BJ (cell line): ENCODE data around the gene PDE6B. TPM values are rescaled to one million over a fixed set of nuclear protein-coding genes. Genes with fewer than 3 reads are reported as not detected.
"Not testable (repeated sequence)": the region's sequence is repeated elsewhere in the genome, so short reads cannot be mapped to it uniquely, and the experiment has no call there.

Experiments used
- CTCF ChIA-PET: fragments of 350-600 bp; formaldehyde crosslinking; extraction: SDS; loops from one replicate; lab custom pipeline; 2021; ENCODE audit warnings: antibody characterized with exemption, inconsistent platforms; lab: Yijun Ruan, JAX
- POLR2A ChIA-PET: fragments of 300-600 bp; sonication (Branson Sonifier 250); formaldehyde crosslinking; extraction: SDS; loops from one replicate; lab custom pipeline; 2021; ENCODE audit warnings: antibody characterized with exemption; lab: Charles Lee
- DNase-seq: peaks from one replicate; pipeline ENCODE4 v3.0.0-alpha.2; 2011; ENCODE audit warnings: low read depth
- H3K27me3 ChIP-seq: 2 replicates; pipeline ENCODE4 v1.6.0; 2011; ENCODE audit warnings: low read length; ENCODE audit not compliant: control insufficient read depth, insufficient read depth
- H3K36me3 ChIP-seq: 2 replicates; pipeline ENCODE4 v1.5.1; 2011; ENCODE audit warnings: low read length; ENCODE audit not compliant: control insufficient read depth, insufficient read depth
- H3K4me3 ChIP-seq: 2 replicates; pipeline ENCODE4 v1.5.1; 2011; ENCODE audit warnings: low read depth, mild to moderate bottlenecking, control low read depth, low read length
- polyA plus RNA-seq: library from polyadenylated mRNA; depleted of rRNA; stranded (reverse); fragments of >200 nt; gene quantifications from 2 replicates; pipeline ENCODE4 v1.2.3, GENCODE V29; 2011
- TF ChIP-seq, protein P1 (sequence below): IDR thresholded peaks from 2 replicates; pipeline ENCODE4 v1.5.1; 2011; ENCODE audit warnings: low read depth, mild to moderate bottlenecking, control low read depth, inconsistent platforms, low read length, moderate library complexity; ENCODE audit not compliant: insufficient read depth

Gene PDE6B
- polyA plus RNA-seq, 1 experiment = 0.10 TPM

DNA sequence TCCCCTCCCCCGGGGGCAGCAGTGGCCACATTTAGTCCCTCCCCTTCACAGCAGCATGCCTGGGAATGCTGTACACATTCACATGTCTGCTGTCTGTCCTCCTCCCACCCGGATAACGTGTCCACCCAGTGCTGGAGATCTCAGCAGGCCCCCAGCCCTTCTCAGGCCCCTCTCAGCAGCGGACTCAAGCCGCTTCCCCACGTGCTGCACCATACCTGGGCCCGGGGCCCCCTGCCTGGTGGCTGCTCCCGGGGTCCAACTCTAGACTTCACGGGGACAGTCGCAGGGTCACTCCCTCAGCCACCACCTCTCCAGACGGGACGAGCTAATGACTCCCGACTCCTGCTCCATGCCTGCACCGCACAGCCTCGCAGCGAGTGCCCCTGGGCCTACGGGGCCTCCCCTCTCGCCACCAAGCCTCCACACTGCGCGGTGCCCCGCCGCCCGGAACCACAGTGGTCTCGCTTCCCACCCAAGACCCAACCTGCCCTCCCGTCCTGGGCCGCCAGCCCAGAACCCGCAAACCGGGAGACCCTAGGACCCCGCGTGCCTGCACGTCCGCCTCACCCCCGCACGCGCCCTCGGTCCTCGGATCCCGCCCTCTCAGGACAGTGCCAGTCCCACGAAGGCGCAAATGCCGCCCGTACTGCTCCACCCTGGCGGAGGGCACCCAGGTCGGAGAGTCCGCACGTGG lies 79.0 kb downstream of the PDE6B start:
- H3K36me3 ChIP-seq = peaks cover 3% of the 10 kb centered on the region; the same call in 1 of the 2 replicates
- POLR2A ChIA-PET = no interaction called here
- H3K4me3 ChIP-seq = no peak overlapping the region
- CTCF ChIA-PET = no interaction called here
- no peak for DNase-seq
- peaks cover 3% of the 10 kb centered on the region for H3K27me3 ChIP-seq
- TF ChIP-seq, protein P1, sequence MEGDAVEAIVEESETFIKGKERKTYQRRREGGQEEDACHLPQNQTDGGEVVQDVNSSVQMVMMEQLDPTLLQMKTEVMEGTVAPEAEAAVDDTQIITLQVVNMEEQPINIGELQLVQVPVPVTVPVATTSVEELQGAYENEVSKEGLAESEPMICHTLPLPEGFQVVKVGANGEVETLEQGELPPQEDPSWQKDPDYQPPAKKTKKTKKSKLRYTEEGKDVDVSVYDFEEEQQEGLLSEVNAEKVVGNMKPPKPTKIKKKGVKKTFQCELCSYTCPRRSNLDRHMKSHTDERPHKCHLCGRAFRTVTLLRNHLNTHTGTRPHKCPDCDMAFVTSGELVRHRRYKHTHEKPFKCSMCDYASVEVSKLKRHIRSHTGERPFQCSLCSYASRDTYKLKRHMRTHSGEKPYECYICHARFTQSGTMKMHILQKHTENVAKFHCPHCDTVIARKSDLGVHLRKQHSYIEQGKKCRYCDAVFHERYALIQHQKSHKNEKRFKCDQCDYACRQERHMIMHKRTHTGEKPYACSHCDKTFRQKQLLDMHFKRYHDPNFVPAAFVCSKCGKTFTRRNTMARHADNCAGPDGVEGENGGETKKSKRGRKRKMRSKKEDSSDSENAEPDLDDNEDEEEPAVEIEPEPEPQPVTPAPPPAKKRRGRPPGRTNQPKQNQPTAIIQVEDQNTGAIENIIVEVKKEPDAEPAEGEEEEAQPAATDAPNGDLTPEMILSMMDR = no peak

DNA sequence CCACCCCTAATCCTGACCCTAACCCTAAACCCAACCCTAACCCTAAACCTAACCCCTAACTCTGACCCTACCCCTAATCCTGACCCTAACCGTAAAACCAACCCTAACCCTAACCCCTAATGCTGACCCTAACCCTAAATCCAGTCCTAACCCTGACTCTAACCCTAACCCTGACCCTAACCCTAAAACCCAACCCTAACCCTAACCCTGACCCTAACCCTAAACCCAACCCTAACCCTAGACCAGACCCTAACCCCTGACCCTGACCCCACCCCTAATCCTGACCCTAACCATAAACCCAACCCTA lies 79.6 kb downstream of the PDE6B start:
- POLR2A ChIA-PET = no interaction called here
- CTCF ChIA-PET = no interaction called here
- peaks cover 3% of the 10 kb centered on the region for H3K27me3 ChIP-seq
- TF ChIP-seq, protein P1 = no peak
- H3K4me3 ChIP-seq = no peak overlapping the region
- DNase-seq = no peak
- peaks cover 3% of the 10 kb centered on the region; the same call in 1 of the 2 replicates for H3K36me3 ChIP-seq

DNA sequence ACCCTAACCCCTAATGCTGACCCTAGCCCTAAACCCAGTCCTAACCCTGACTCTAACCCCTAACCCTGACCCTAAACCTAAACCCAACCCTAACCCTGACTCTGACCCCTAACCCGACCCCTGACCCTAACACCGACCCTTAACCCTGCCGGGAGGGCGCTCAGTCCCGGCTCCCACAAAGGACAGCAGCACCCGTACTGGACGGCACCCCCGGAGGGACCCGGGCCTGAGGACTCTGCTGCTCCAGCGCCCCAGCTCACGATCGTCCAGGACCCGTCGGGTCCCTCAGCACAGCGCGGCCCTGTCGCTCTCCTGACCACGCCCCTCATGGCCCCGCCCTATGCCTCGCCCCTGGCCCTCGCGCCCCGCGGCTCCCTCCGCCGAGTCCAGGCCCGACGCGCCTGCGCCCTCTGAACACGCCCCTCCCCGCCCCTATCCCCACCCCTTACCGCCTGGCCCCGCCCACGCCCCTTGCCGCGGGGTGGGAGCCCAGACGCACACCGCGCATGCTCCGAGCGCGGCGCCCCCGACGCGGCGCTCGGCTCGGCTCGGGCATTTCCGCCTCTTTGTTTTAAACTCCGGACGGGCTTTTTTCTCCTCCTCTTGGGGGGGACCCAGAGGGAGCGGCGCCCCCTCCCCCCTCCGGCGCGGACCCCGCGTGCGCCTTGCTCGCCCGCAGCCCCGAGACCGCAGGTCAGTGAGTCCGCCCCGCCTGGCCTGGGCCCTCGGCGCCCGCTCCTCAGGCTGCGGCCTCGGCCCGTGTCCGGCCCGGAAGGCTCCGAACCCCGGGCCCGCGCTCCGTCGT lies 80.1 kb downstream of the PDE6B start, which contains the start of gene PCGF3:
PCGF3 (plus strand) TSS at position 555 of the 805 bp plus-strand sequence. CDS start 27,849 bp downstream, outside the sequence.
- DNase-seq = peak; percentile 44
- H3K4me3 ChIP-seq = peak within 1 kb of the TSS; percentile 96
- peaks cover 3% of the 10 kb centered on the region for H3K27me3 ChIP-seq
- peaks cover 5% of the 10 kb centered on the region; the same call in 1 of the 2 replicates for H3K36me3 ChIP-seq
- CTCF ChIA-PET = no interaction called here
- TF ChIP-seq, protein P1 = no peak
- POLR2A ChIA-PET = no interaction called here

DNA sequence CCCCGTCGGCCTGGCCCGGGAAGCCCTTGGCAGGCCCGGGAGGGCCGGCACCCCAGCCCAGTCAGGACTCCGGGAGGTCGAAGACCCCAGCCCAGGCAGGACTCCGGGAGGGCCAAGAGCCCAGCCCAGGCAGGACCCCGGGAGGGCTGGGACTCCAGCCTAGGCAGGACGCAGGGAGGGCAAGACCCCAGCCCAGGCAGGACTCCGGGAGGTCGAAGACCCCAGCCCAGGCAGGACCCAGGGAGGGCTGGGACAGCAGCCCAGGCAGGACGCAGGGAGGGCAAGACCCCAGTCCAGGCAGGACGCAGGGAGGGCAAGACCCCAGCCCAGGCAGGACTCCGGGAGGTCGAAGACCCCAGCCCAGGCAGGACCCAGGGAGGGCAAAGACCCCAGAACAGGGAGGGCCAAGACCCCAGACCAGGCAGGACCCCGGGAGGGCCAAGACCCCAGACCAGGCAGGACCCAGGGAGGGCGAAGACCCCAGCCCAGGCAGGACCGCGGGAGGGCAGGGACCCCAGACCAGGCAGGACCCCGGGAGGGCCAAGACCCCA lies 80.8 kb downstream of the PDE6B start:
- DNase-seq, CTCF ChIA-PET: not testable (repeated sequence)

DNA sequence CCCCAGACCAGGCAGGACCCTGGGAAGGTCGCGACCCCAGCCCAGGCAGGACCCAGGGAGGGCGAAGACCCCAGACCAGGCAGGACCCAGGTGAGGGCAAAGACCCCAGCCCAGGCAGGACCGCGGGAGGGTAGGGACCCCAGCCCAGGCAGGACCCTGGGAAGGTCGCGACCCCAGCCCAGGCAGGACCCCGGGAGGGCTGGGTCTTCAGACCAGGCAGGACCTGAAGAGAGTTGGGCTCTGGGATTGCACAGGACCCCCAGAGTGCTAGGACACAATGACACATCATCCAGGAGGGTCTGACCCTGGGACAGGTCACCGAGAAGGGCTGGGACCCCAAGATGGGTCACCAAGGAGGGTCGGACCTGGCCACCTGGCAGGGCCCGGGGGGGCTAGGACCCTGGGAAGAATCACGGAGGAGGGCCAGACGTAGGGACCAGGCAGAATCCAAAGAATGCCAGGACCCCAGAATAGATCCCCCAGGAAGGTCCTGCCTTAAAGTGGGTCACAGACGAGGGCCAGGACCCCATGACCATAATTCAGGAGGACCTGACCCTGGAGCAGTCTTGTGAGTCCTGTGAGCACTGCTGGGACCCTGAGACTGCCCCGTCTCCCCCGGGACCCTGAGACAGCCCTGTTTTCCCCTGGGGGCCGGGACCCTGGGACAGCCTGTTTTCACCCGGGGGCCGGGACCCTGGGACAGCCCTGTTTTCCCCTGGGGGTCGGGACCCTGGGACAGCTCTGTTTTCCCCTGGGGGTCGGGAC lies 81.6 kb downstream of the PDE6B start:
- ChIA-PET POLR2A (no interaction called here), CTCF (no interaction called here)
- peak overlapping the region; percentile 96 for H3K4me3 ChIP-seq
- H3K27me3 ChIP-seq = peaks cover 3% of the 10 kb centered on the region
- DNase-seq = no peak
- H3K36me3 ChIP-seq = peaks cover 5% of the 10 kb centered on the region; the same call in 1 of the 2 replicates
- TF ChIP-seq, protein P1 = no peak

More for the DNA sequence above, 80.8 kb downstream of the PDE6B start:
- H3K36me3 ChIP-seq, POLR2A ChIA-PET, H3K27me3 ChIP-seq: not testable (repeated sequence)
- H3K4me3 ChIP-seq = peak overlapping the region; percentile 96
